Left kidney (tissue), 2 donors: Measurements from ENCODE around the gene LAMC3. TPM values are rescaled to one million over a fixed set of nuclear protein-coding genes. Genes with fewer than 3 reads are reported as not detected.
"Not testable (repeated sequence)": the region's sequence is repeated elsewhere in the genome, so short reads cannot be mapped to it uniquely, and the experiment has no call there.

ENCODE experiments used
- DNase-seq: peaks from one replicate; pipeline ENCODE4 v3.0.0-alpha.2; 2013
- polyA plus RNA-seq: library from polyadenylated mRNA; unstranded; fragments of 120-200 nt; gene quantifications from one replicate; pipeline ENCODE4 v1.2.1, GENCODE V29; 2013; ENCODE audit not compliant: insufficient read length

The LAMC3 gene
- polyA plus RNA-seq, 1 donor: 22.8 TPM

GRCh38 chr9:131027872-131028179 lies 18.9 kb downstream of the LAMC3 start:
- DNase-seq: no peak

DNA sequence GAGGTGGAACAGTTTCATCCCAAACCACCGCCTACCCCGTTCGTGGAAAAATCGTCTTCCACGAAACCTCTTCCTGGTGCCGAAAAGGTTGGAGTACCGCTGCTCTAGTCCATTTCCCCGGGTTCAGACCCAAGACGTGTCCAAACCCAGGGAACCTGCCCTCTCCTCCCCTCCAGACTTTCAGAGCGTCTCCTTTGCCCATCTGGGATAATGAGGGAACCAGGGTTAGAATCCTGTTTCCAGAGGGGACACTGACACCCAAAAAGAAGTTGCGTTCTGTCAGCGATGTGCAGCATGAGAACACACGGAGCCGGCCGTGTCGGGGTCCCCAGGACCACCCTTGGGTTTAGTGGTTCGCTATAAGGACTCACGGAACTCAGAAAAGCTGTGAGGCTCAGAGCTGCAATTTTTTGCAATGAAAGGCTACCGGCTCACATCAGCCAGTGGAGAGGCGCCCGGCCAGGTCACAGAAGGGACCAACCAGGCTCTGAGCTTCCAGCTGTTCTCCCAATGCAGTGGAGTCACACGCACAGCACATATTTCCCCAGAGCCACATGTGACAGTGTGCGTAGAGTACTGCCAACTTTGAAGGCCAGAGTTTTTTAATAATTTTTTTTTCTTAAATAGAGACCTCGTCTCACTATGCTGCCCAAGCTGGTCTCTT lies 19.4 kb downstream of the LAMC3 start:
- DNase-seq: no peak

- DNase-seq: no peak
Observed at GRCh38 chr9:131028931-131029573, 20.1 kb downstream of the LAMC3 start.

- no peak for DNase-seq
Observed at GRCh38 chr9:131029574-131029952, 20.6 kb downstream of the LAMC3 start.

GRCh38 chr9:131030239-131031004 lies 21.4 kb downstream of the LAMC3 start:
- DNase-seq: no peak

- no peak for DNase-seq
Observed at GRCh38 chr9:131031005-131031641, 22.1 kb downstream of the LAMC3 start.

DNA sequence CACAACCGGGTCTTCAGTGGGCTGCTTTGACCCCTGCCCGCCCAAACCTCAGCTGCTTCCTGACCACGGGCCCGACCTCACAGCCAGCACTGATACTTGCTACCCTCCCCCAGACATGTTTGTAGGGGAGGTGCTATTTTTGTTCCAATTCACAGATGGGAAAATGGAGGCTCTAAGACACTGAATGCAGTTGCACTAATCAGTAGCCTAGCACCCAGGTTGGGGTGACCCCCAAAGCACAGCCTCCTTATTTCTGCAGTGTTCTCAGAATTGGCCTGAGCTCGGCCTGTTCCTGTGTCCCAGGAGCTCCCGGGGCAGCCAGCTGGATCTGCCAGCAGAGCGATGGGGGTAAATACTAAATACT lies 22.6 kb downstream of the LAMC3 start:
- no peak for DNase-seq

DNA sequence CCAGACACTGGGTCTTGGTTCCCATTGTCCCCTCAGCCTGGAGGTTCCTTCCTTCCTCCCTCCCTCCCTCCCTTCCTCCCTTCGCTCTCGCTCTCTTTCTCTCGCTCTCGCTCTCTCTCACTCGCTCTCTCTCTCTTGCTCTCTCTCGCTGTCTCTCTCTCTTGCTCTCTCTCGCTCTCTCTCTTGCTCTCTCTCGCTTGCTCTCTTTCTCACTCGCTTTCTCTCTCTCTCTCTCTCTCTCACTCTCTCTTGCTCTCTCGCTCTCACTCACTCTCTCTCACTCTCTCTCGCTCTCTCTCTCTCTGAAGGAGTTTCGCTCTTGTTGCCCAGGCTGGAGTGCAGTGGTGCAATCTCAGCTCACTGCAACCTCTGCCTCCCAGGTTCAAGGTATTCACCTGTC lies 23.4 kb downstream of the LAMC3 start:
- no peak for DNase-seq

DNA sequence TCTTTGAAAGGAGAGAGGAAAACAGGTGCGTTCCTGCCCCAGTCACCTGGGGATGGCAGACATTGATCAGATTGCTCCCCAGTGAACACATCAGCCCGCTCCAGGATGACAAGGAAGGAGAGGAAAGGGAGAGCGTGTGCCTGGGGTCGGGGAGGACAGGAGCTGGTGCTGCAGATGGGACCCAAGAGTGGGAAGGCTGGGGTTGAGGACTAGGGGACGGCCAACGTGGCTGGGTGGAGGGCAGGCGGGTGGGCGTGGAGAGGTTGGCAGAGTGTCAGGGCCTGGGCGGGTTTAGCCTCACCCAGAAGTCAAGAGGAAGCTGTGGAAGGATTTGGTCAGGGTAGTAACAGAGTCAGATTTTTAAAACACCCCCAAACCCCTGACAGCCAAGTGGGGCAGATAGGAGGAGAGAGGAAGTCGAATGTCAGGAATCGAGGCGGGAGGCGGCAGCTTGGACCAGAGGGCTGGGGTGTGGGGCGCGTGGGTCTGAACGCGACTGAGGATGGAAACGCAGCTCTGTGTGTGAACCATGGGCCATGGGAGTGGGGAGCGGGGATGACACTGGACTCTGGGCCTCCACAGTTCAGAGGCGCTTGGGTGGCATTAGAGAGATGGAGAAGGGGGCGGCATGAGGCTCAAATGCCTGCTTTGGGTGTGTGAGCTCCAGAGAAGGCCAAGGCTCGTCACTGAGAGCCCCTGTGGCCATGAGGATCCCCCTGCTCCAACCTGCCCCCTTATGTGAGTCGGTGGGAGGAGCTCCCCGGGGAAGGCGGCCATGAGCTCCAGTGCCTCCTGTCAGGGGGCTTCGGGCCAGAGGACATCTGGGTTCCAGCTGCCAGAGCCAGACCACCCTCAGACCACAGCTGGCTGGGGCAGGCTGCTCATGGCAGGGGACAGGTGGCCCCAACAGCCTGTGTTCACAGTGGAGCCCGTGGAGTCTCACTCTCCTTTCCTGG lies 24.6 kb downstream of the LAMC3 start:
- no peak for DNase-seq

- no peak for DNase-seq
Observed at GRCh38 chr9:131034268-131034667, 25.3 kb downstream of the LAMC3 start.

GRCh38 chr9:131034749-131035148 lies 25.8 kb downstream of the LAMC3 start:
- not testable (repeated sequence) for DNase-seq

GRCh38 chr9:131035548-131035947 lies 26.6 kb downstream of the LAMC3 start:
- no peak for DNase-seq

- no peak for DNase-seq
Observed at GRCh38 chr9:131036071-131036470, 27.1 kb downstream of the LAMC3 start.

DNA sequence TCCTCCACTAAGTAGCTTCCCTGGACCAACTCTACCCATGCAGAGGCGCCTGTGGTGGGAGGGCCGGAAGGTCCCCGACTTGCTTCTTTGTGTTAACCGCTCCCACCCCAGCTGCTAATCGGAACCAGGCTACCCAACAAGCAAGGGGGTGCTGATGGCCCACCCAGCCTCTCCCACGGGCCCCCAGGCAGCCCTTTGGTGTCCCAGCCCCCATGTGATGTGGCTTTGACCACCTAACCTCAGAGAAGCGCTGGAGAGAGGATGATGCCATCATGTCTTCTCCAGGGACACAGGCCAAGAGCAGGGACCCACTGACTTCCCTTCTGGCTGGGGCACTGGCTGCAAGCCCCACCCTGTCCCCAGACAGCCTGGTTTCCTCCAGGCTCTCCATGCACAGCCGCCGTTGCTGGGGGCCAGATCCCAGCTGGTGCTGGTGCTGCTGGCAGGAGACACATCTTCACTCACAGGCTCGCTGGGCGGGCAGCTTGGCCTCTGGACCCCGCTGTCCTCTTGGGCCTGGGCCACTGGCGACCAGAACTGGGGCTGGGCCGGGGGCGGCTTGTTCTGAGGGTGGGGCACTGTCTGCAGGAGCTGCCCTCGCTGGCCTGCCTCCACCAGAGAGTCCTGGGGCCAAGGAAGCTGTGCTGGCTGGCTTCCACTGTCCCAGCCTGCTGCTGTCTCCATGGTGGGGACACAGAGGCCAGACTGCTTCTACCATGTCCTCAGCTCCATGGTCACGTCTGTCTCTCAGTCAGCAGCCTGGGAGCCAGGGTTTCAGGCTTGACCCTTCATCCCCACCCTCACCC lies 27.8 kb downstream of the LAMC3 start:
- DNase-seq: no peak

DNA sequence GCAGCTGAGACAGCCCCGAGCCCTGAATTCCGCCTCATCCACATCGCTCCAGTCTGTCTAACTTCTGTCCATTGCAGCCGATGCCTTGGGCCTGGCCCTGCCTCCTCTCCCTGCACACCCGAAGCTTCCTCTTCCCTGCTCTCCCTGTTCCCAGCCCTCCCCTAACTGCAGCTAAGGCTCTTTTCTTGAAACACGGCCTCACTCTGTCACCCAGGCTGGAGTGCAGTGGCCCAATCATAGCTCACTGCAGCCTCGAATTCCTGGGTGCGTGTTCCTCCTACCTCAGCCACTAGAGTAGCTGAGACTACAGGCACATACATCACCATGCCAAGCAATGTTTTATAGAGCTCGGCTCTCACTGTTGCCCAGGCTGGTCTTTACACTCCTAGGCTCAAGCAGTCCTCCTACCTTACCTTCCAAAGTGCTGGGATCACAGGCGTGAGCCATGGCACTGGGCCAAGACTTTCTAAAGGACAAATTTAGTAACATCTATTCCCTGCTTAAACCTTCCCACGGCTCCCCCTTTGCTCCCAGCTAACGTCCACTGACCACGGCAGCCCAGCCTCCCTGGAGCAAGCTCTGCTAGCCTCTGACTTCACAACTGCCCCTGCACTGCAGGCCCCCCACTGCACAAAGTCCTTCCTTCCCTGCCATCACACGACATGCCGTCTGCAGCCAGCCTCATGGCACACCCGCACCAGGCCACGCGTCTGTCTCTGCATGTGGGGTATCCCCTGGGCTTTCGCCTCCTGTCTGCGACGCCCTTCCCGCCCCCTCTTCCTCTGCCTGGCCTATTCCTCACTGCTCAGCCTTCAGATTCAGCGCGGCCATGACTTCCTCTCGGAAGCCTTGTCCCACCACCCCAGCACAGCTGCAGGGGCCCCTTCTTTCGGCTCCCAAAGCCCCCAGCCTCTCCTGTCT lies 28.6 kb downstream of the LAMC3 start:
- DNase-seq: peak; percentile 25

DNA sequence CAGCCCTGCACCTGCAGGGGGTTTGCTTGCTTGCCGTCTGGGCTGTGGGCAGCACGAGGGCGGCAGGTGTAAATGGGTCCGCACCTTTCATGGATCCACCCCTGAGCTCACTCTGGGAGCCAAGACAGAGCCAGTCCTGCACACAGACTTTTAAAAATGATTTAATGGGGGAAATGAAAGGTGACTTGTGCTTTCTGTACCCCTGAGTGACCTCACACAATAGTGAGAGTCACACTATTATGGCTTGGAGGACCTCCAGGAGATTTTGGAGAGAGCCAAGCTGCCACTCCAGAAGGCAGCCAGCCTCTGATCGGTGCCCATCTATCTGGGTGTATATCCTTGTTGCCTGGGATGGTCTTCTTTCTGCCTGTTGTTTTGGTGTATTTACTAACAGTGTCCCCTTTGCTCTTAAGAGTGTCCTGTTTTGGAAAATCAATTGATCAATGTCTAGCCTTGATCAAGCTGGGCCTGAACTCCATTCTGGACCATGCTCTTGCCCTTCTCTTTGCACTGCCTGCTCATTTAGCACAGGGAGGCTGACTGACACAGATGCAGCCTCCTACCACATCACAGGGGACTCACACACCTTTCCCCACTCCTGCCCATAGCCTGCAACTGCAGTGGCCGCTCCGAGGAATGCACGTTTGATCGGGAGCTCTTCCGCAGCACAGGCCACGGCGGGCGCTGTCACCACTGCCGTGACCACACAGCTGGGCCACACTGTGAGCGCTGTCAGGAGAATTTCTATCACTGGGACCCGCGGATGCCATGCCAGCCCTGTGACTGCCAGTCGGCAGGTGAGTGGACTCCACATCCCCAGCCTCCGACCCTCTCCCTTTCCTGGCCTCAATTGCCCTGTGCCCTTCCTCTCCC lies 29.5 kb downstream of the LAMC3 start:
- DNase-seq: no peak

GRCh38 chr9:131039129-131039954 lies 30.4 kb downstream of the LAMC3 start:
- DNase-seq: no peak

DNA sequence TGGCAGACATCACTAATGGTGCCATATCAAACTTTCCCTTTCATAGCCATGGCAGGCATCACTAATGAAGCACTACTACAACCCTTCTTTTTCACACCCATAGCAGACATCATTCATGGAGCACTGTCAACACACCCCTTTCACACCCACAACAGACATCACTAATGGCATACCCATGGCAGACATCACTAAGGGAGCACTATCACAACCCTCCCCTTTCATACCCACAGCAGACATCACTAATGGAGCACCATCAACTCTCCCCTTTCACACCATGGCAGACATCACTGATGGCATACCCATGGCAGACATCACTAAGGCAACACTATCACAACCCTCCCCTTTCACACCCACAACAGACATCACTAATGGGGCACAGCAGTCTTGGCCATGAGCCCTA lies 33.7 kb downstream of the LAMC3 start:
- no peak for DNase-seq
